HL-60 (cell line): ENCODE results near the gene NCCRP1.

Experiments used
- CTCF ChIP-seq: IDR thresholded peaks from one replicate; pipeline ENCODE4 v1.5.1; 2011; ENCODE audit warnings: low read length, control low read depth, inconsistent platforms; ENCODE audit not compliant: insufficient read depth
- GABPA ChIP-seq: IDR thresholded peaks from 2 replicates; pipeline ENCODE4 v1.6.1; 2012; ENCODE audit warnings: low read depth
- POLR2AphosphoS5 ChIP-seq: IDR thresholded peaks from 2 replicates; pipeline ENCODE4 v1.6.1; 2012; ENCODE audit warnings: low read depth
- REST ChIP-seq: IDR thresholded peaks from 2 replicates; pipeline ENCODE4 v1.6.1; 2012; ENCODE audit warnings: low read depth; ENCODE audit not compliant: insufficient replicate concordance

- no peak for TF ChIP-seq CTCF
- no peak for TF ChIP-seq POLR2AphosphoS5
- no peak for TF ChIP-seq GABPA
- TF ChIP-seq REST: no peak
Observed at GRCh38 chr19:39190768-39191167, 6.0 kb upstream of the NCCRP1 start.
